ENCODE measurements around the gene TMC1.
"Not testable (repeated sequence)": the region's sequence is repeated elsewhere in the genome, so short reads cannot be mapped to it uniquely, and the experiment has no call there.

The TMC1 gene

DNA sequence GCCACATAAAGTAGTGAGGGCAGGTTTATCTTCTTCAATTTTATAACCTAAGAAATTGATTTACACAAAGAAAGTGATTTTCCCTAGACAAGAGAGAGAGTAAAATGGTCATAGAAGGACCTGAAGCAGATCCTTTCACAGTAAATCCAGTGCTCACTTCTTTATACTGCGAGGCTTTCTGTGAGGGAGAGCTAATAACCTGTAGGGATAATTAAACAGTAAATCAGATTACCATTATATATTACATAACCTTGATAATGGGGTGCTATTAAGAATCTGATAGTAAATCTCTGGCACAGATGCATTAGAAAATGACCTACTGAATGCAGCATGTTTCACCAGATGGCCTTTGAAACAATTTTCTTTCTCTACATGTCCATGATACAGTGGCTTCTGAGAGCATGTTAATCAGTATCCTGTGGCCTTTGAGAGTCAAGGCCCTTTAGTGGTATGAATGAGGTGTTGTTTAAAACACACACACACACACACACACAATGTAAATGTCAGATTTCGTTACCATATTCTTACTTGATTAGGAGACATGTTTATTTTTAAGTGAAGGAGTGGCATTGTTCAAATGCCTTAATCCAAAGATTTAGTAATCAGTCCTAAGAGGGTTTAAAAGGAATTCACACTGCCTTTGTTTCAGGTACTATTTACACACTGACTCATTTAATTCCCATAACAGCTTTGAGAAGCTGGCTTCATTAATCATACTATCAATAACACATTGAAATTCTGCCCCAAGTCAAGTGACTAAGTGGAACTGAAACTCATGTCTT is 306.7 kb downstream of the TMC1 start:
- DNase-seq, result no peak

- no peak for DNase-seq
These were observed 313.6 kb downstream of the TMC1 start for GRCh38 chr9:72834994-72835393.

DNA sequence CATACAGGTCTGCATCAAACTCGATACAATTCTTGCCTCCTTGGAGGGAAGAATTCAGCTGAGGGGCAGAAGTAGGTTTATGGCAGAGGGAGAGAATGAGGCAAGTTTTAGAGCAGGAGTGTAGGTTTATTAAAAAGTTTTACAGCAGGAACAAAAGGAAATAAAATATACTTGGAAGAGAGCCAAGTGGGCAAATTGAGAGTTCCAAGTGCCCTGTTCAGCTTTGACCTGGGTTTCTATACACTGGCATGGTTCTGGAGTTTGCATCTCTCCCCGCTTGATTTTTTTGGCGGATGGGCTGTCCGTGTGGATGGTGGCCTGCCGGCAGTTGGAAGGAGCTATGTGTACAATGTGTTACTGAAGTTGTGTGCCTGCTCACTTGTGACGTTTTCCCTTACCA is 315.4 kb downstream of the TMC1 start:
- DNase-seq, result no peak

GRCh38 chr9:72839085-72839484 is 317.7 kb downstream of the TMC1 start:
- no peak for DNase-seq

DNA sequence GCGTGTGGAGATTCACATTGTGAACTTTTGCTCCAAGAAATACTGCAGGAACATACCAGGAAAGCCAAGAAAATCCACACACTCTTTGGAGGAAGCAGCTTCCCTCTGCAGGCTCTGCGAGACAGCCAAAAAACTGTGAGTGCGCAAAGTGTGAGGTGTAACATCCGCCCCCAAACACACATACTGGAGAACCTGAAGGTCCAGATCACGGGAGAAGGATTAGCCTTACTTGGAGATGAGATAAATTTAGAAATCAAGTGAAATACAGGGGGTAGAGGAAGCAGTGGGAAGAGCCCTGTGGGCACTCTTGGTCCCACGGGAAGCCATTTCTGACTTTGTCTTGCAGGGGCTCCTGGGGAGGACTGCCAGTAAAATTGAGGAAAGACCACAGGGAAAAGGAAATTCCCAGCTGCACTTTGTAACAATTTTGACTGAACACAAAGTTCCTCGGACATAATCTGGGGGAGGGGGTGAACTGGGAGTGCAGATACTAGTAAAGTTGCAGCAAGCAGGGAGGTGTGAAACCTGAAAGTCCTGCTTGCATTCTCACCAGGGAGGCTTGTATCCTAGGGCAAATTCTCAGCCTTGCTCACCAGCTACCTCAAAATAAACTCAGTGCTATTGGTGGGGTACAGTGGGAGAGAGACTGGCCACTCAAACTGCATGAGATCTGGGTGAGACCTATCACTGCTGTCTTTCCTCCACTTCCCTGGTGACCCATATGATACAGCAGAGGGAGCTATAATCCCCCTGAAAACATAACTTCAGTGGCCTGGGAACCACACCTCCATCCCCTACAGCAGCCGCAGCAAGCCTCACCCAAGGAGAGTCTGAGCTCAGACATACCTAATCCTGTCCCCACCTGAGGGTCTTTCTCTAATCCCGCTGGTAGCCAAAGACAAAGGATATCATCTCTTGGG is 322.4 kb downstream of the TMC1 start:
- DNase-seq, result no peak

GRCh38 chr9:72844440-72844768 is 323.0 kb downstream of the TMC1 start:
- no peak for DNase-seq

- DNase-seq, result not testable (repeated sequence)
These were observed 323.6 kb downstream of the TMC1 start for GRCh38 chr9:72845052-72845451.

GRCh38 chr9:72850209-72850608 is 328.8 kb downstream of the TMC1 start:
- not testable (repeated sequence) for DNase-seq

DNA sequence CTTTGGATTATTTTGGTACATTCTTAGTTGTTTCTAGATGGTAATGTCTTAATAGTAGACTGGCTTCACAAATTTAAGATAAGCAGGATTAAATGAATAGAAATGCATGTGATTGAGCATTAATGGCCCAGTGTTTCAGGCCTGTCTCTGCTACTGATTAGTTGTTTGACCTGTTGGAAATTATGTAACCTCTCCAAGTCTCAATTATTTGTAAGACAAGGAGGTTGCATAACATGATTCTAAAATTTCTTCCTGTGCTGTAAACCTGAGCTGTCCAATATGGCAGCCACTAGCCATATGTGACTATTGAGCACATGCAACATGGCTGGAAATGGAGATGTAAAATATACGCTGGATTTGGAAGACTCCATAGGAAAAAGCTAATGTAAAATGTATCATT is 333.9 kb downstream of the TMC1 start:
- DNase-seq, result no peak

DNA sequence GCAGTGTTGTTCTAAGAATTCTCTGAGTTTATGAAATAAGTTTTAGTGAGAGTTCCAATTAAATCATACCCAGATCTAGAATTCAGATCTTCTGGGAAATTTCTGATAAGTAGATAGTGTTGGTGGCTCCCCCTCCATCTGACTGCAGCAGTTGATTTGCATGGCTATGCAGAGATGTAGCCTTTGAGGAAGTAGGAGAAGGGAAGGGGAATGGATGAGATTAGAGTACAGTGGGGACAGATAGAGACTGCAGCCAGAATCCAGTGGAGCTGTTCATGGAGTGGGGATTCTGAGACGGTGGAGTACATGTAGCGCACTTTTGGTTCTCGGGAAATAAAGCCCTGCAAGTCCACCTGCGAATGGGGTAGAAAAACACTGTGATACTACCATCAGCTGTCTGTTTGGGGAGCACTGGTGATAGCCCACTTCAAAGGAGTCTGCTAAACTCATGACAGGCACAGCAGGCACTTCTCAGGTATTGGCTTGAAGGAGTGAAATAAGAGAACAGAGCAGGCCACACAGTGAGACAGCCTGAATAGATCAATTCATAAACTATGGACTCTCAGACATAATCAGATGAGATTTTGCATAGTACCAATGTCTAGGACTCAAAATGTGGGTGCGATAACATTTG is 334.6 kb downstream of the TMC1 start:
- no peak for DNase-seq

DNA sequence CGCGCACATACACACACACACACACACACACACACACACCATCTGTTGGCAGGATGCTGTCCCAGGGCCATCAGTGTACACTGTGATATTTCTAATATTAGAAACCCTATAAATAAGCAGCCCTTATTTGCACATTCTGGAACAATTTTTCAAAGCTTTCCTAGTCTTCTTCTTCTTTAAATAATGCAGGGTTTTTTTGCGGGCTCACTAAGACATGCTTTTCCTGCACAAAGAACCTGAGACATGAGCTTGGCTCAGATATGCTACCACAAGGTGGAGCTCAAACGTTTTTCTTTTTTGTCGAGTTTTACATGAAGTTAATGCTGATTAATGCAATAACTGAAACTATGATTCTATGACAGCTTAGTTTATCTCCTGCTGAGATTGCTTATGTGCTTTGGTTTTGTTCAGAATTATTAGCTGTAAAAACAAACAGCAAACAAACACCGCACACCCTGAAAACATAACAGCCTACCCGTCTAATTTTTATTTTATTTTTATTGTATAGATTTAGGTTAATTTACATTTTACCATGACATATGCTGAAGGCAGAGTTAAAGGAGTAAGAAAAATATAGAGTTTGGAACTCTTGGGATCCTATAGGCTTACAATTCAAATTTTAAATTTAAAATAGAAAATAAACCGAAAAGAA is 335.7 kb downstream of the TMC1 start:
- peak; percentile 36 for DNase-seq

GRCh38 chr9:72857624-72857996 is 336.2 kb downstream of the TMC1 start:
- no peak for DNase-seq

DNA sequence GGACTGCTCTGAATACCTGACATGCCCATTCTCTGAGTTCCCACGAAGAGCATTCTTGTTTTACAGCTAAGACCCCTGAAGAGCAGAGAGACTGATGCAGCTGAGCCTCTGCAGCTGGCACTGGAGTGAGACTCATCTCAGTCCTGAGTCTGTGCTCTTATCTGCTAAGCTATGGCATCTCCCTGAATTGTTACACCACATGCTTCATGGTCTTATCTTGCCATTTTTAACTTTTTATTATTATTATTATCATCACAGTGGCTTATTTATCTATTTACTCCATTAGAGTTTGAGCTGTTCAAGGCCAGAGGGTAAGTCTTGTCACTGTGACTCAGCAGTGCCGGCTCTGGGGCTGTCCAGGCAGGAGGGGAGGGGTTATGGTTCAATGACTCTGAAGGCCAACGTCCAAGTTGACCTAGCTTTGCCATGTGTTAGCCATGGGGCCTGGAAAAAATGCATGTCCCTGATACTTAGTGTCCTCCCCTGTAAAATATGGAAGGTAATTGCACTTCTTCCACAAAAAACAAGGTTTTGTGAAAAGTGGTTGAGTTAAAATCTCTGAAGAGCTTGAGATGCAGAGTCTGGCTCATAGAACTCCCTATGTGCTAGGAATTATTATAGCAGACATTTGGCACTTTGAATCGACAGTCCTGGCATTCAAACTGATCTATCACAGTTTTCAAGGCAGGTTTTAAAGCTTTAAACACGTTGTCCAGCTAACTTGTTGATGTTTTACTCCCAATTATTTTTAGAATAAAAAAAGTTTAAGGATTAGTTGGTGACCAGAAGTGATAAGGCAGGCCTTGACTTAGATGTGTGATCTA is 336.9 kb downstream of the TMC1 start:
- no peak for DNase-seq

GRCh38 chr9:72862788-72863187 is 341.4 kb downstream of the TMC1 start:
- DNase-seq, result not testable (repeated sequence)

GRCh38 chr9:72863456-72864094 is 342.2 kb downstream of the TMC1 start:
- DNase-seq, result no peak

DNA sequence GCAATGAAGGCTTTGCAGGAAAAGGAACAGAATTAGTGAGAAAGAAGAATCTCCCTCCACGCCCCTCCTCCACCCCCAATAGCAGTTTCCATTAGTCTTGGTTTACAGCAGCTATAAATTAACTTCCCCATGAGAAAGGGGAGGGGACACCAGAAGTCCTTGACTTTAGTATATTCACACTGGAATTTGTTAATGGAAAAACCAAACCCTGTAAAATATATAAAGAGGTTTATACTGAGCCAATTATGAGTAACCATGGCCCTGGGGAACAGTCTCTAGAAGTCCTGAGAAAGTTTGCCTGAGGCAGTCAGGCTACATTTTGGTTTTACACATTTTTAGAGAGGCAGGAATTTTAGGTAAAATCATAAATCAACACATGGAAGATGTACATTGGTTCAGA is 342.9 kb downstream of the TMC1 start:
- no peak for DNase-seq

DNA sequence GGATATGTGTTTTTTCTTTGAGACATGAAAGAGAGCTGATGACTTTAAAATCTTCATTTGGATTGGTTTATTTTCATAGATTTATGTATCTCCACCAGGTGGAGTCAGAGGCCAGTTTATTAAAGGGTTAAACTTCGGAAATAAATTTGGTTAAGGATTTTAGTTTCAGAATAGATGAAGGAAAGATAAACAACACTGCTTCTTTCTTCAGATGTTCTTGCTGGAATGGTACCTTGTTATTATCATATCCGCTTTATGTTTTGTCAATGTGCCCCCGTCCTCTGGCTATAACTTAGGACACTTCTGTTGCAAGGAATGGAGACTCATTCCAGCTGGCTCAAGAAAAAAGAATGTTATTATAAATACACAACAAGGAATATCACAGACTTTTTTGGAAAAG is 350.3 kb downstream of the TMC1 start:
- peak; percentile 3 for DNase-seq

- DNase-seq, result no peak
These were observed 351.3 kb downstream of the TMC1 start for GRCh38 chr9:72872718-72873117.

- no peak for DNase-seq
These were observed 352.0 kb downstream of the TMC1 start for GRCh38 chr9:72873456-72873855.

DNA sequence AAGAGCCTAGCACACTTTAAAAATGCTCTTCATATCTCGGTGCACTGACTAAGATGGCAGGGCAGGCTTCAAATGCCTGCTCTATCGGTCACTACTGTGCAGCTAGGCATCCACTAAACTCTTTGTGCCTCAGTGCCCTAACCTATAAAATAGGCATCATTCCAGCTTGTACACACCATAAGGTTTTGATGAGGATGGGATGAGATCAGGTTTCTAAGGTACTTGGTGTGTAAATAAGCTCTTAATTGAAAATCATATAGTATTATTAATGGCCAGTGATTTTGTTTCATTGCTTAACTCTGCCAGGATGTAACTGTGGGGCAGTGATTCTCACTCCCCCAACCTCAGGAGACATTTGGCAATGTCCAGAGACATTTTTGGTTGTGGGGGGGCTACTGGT is 352.9 kb downstream of the TMC1 start:
- no peak for DNase-seq

- DNase-seq, result no peak
These were observed 353.8 kb downstream of the TMC1 start for GRCh38 chr9:72875221-72875620.

- no peak for DNase-seq
These were observed 359.4 kb downstream of the TMC1 start for GRCh38 chr9:72880821-72881220.

Measured in activated CD4-positive, alpha-beta T cell treated with anti-CD3 and anti-CD28 coated beads, Interleukin-2, amount 50 U/mL, for 16 hours (primary cell).